HG03097 (cell line): ENCODE data around the gene GPR183.

Experiments used
- ATAC-seq: cut with Tn5 transposase; IDR thresholded peaks from one replicate; pipeline ENCODE4 v1.9.1; 2021; ENCODE audit not compliant: unreplicated experiment, low FRiP score

GPR183 gene

GRCh38 chr13:99296398-99296797 is 10.8 kb downstream of the GPR183 start:
- no peak for ATAC-seq

- no peak for ATAC-seq
These were observed 11.5 kb downstream of the GPR183 start for GRCh38 chr13:99295488-99296252.

- no peak for ATAC-seq
These were observed 12.2 kb downstream of the GPR183 start for GRCh38 chr13:99294958-99295357.

- no peak for ATAC-seq
These were observed 13.0 kb downstream of the GPR183 start for GRCh38 chr13:99294198-99294597.

GRCh38 chr13:99293178-99293577 is 14.0 kb downstream of the GPR183 start:
- ATAC-seq: no peak

GRCh38 chr13:99290894-99291293 is 16.3 kb downstream of the GPR183 start:
- no peak for ATAC-seq

GRCh38 chr13:99289674-99290337 is 17.4 kb downstream of the GPR183 start:
- no peak for ATAC-seq

GRCh38 chr13:99289271-99289670 is 17.9 kb downstream of the GPR183 start:
- no peak for ATAC-seq

- peak; percentile 68 for ATAC-seq
These were observed 19.1 kb downstream of the GPR183 start for GRCh38 chr13:99288089-99288488.

GRCh38 chr13:99287551-99287950 is 19.6 kb downstream of the GPR183 start:
- ATAC-seq: no peak

GRCh38 chr13:99285432-99286182 is 21.6 kb downstream of the GPR183 start:
- ATAC-seq: no peak

- ATAC-seq: peak; percentile 39
These were observed 24.7 kb downstream of the GPR183 start for GRCh38 chr13:99282264-99283231.

GRCh38 chr13:99281811-99282263 is 25.4 kb downstream of the GPR183 start:
- ATAC-seq: peak; percentile 54

GRCh38 chr13:99280166-99280565 is 27.0 kb downstream of the GPR183 start:
- ATAC-seq: no peak

GRCh38 chr13:99279637-99280036 is 27.6 kb downstream of the GPR183 start:
- no peak for ATAC-seq

- ATAC-seq: no peak
These were observed 28.4 kb downstream of the GPR183 start for GRCh38 chr13:99278843-99279242.

GRCh38 chr13:99278200-99278599 is 29.0 kb downstream of the GPR183 start:
- ATAC-seq: no peak

- ATAC-seq: no peak
These were observed 29.6 kb downstream of the GPR183 start for GRCh38 chr13:99277629-99278028.

- ATAC-seq: no peak
These were observed 30.5 kb downstream of the GPR183 start for GRCh38 chr13:99276706-99277105.

GRCh38 chr13:99275093-99275469 is 32.1 kb downstream of the GPR183 start:
- no peak for ATAC-seq
